ENCODE measurements around the gene FAM13A.

FAM13A gene

GRCh38 chr4:89009115-89009514 lies 47.9 kb downstream of the FAM13A start:
- Histone ChIP-seq H3K9me3 (ENCODE audit: control insufficient read depth, insufficient read depth, low read depth, low read length) (no peaks in the 10 kb centered on the region), H3K27ac (ENCODE audit: extremely low read depth, low read depth, low read length) (no peak overlapping the region), H3K36me3 (ENCODE audit: control insufficient read depth in 2 of 2, insufficient read depth in 1 of 2, low read length in 2 of 2) (peaks cover 0 to 39% of the 10 kb centered on the region in 2 experiments; a peak in 1 of 3 replicates), H3K4me3 (ENCODE audit: low read depth, low read length) (no peak overlapping the region), H3K4me1 (ENCODE audit: control insufficient read depth, insufficient read depth, low read length) (no peaks in the 10 kb centered on the region)
- CTCF ChIA-PET, result interaction anchor here (1.0 kb wide), 1 partner anchor 336 kb away, joined by 3 read pairs; no protein-coding TSS in a partner anchor
- POLR2A ChIA-PET, result no interaction called here
- TF ChIP-seq ZBTB48 (tag by site-specific recombination; IDR thresholded peaks at IDR 0.05) (no peak), ZBTB20 (tag by site-specific recombination; IDR thresholded peaks at IDR 0.05) (no peak), ZNF654 (tag by site-specific recombination; IDR thresholded peaks at IDR 0.05; ENCODE audit: low read depth) (no peak), OSR2 (tag by site-specific recombination; IDR thresholded peaks at IDR 0.05) (no peak), ZIC2 (tag by site-specific recombination; IDR thresholded peaks at IDR 0.05) (no peak), HOXA7 (CRISPR knock-in tag; IDR thresholded peaks at IDR 0.05; ENCODE audit: borderline replicate concordance) (no peak), TRIM28 (IDR thresholded peaks at IDR 0.05; ENCODE audit: borderline replicate concordance, low read length) (no peak), ZNF416 (tag by site-specific recombination; IDR thresholded peaks at IDR 0.05) (no peak)
- TF ChIP-seq, protein P1, sequence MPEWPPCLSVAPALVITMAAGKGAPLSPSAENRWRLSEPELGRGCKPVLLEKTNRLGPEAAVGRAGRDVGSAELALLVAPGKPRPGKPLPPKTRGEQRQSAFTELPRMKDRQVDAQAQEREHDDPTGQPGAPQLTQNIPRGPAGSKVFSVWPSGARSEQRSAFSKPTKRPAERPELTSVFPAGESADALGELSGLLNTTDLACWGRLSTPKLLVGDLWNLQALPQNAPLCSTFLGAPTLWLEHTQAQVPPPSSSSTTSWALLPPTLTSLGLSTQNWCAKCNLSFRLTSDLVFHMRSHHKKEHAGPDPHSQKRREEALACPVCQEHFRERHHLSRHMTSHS (tag by site-specific recombination; IDR thresholded peaks at IDR 0.05), result no peak

GRCh38 chr4:89008166-89008565 lies 48.8 kb downstream of the FAM13A start:
- ChIA-PET CTCF (interaction anchor here (1.0 kb wide), 1 partner anchor 335 kb away, joined by 3 read pairs; no protein-coding TSS in a partner anchor), POLR2A (no interaction called here)
- Histone ChIP-seq H3K4me1 (ENCODE audit: control insufficient read depth, insufficient read depth, low read length) (no peaks in the 10 kb centered on the region), H3K9me3 (ENCODE audit: control insufficient read depth, insufficient read depth, low read depth, low read length) (no peaks in the 10 kb centered on the region), H3K36me3 (ENCODE audit: control insufficient read depth in 2 of 2, insufficient read depth in 1 of 2, low read length in 2 of 2) (peaks cover 0 to 30% of the 10 kb centered on the region in 2 experiments; a peak in 1 of 3 replicates), H3K27ac (ENCODE audit: extremely low read depth, low read depth, low read length) (no peak overlapping the region), H3K4me3 (ENCODE audit: low read depth, low read length) (no peak overlapping the region)
- TF ChIP-seq GLIS2 (tag by site-specific recombination; IDR thresholded peaks at IDR 0.05) (no peak), ZNF776 (tag by site-specific recombination; IDR thresholded peaks at IDR 0.05; ENCODE audit: borderline replicate concordance) (no peak)
- TF ChIP-seq, protein P1 (tag by site-specific recombination; IDR thresholded peaks at IDR 0.05), result no peak

- peaks cover 0 to 30% of the 10 kb centered on the region in 2 experiments; a peak in 1 of 3 replicates for H3K36me3 ChIP-seq (ENCODE audit: control insufficient read depth in 2 of 2, insufficient read depth in 1 of 2, low read length in 2 of 2)
- no peaks in the 10 kb centered on the region for H3K4me1 ChIP-seq (ENCODE audit: control insufficient read depth, insufficient read depth, low read length)
- TF ChIP-seq ZFP69B (tag by site-specific recombination; IDR thresholded peaks at IDR 0.05) (no peak), ZBTB8A (tag by site-specific recombination; IDR thresholded peaks at IDR 0.05) (no peak), ZNF585B (tag by site-specific recombination; IDR thresholded peaks at IDR 0.05) (no peak), BCL11B (tag by site-specific recombination; IDR thresholded peaks at IDR 0.05; ENCODE audit: low read depth) (no peak), ZNF530 (tag by site-specific recombination; IDR thresholded peaks at IDR 0.05; ENCODE audit: low read depth) (no peak), PRDM4 (tag by site-specific recombination; IDR thresholded peaks at IDR 0.05) (no peak), ZNF677 (tag by site-specific recombination; IDR thresholded peaks at IDR 0.05) (no peak)
- TF ChIP-seq, protein P2, sequence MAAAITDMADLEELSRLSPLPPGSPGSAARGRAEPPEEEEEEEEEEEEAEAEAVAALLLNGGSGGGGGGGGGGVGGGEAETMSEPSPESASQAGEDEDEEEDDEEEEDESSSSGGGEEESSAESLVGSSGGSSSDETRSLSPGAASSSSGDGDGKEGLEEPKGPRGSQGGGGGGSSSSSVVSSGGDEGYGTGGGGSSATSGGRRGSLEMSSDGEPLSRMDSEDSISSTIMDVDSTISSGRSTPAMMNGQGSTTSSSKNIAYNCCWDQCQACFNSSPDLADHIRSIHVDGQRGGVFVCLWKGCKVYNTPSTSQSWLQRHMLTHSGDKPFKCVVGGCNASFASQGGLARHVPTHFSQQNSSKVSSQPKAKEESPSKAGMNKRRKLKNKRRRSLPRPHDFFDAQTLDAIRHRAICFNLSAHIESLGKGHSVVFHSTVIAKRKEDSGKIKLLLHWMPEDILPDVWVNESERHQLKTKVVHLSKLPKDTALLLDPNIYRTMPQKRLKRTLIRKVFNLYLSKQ (tag by site-specific recombination; IDR thresholded peaks at IDR 0.05; ENCODE audit: borderline replicate concordance), result no peak
- H3K4me3 ChIP-seq (ENCODE audit: low read depth, low read length), result no peak overlapping the region
- H3K27ac ChIP-seq (ENCODE audit: extremely low read depth, low read depth, low read length), result no peak overlapping the region
- POLR2A ChIA-PET, result no interaction called here
- H3K9me3 ChIP-seq (ENCODE audit: control insufficient read depth, insufficient read depth, low read depth, low read length), result no peaks in the 10 kb centered on the region
- CTCF ChIA-PET, result interaction anchor here (1.1 kb wide), 1 partner anchor 16 kb away, joined by 3 read pairs; no protein-coding TSS in a partner anchor
Observed at GRCh38 chr4:89007338-89007939, 49.5 kb downstream of the FAM13A start.
